ENCODE data around the gene CPNE9. TPM values are rescaled to one million over a fixed set of nuclear protein-coding genes. Genes with fewer than 3 reads are reported as not detected.

CPNE9 gene
- total RNA-seq, 1 donor from 2014 or later = 54.6 TPM

DNA sequence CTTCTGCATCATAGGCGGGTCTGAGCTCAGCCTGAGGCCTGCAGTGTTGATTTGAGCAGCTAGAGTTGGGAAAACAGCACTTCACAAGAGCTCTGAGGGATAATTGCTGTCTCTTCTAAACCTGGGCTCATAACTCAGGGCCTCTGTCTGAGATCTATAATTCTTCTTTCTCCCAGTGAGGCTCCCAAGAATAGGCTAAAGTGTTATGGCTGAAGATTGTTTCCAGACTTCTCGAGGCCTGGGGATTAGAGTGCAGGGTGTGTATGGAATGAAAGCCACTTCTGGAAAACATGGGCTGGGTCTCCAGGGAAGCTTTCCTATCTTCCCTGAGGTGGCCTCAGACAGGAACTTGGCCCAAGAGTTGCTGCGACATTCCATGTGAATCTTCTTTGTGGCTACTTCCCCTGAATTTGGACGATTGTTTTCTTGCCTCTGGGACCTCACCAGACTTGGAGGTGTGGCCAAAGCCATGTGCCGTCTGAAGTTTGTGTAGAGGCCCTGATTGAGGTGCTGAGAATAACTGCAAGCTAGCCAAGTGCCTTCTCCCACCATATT is 27.8 kb upstream of the CPNE9 start:
- H3K4me3 Mint-ChIP-seq (ENCODE audit: unreplicated experiment) = no peak overlapping the region
- H3K27ac Mint-ChIP-seq (ENCODE audit: unreplicated experiment) = no peak overlapping the region
- H3K9me3 Mint-ChIP-seq (ENCODE audit: unreplicated experiment) = no peaks in the 10 kb centered on the region

DNA sequence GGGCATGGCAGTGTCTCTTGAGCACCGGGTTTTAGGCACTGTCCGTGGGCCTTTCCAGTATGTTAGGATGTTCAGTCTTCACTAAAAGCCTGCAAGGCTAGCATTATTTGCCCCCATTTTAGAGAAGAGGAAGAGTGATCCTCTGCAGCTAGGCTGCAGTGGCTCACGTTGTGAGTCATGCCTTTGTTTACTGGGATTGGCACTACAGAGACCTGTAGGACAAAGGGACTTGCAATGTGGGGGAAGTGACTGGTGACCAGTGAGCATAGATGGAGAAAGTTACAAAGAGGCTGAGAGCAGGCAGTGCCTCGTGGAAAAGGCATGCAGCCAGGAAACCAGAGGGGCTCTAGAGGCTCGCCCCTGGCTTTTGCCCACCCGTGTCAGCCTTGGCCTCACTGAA is 26.8 kb upstream of the CPNE9 start:
- TF ChIP-seq, protein P1, sequence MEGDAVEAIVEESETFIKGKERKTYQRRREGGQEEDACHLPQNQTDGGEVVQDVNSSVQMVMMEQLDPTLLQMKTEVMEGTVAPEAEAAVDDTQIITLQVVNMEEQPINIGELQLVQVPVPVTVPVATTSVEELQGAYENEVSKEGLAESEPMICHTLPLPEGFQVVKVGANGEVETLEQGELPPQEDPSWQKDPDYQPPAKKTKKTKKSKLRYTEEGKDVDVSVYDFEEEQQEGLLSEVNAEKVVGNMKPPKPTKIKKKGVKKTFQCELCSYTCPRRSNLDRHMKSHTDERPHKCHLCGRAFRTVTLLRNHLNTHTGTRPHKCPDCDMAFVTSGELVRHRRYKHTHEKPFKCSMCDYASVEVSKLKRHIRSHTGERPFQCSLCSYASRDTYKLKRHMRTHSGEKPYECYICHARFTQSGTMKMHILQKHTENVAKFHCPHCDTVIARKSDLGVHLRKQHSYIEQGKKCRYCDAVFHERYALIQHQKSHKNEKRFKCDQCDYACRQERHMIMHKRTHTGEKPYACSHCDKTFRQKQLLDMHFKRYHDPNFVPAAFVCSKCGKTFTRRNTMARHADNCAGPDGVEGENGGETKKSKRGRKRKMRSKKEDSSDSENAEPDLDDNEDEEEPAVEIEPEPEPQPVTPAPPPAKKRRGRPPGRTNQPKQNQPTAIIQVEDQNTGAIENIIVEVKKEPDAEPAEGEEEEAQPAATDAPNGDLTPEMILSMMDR (IDR thresholded peaks at IDR 0.05; ENCODE audit: partially characterized antibody, unreplicated experiment) = no peak
- no peaks in the 10 kb centered on the region for H3K27me3 Mint-ChIP-seq (ENCODE audit: unreplicated experiment)
- no peak overlapping the region for H3K4me3 Mint-ChIP-seq (ENCODE audit: unreplicated experiment)
- peaks cover 7% of the 10 kb centered on the region for H3K36me3 Mint-ChIP-seq (ENCODE audit: unreplicated experiment)
- H3K9me3 Mint-ChIP-seq (ENCODE audit: unreplicated experiment) = no peaks in the 10 kb centered on the region
- peak overlapping the region; percentile 38 for H3K27ac Mint-ChIP-seq (ENCODE audit: unreplicated experiment)
- no peaks in the 10 kb centered on the region for H3K4me1 Mint-ChIP-seq (ENCODE audit: low read depth, unreplicated experiment)
- DNase-seq = no peak

More for the DNA sequence above, 27.8 kb upstream of the CPNE9 start:
- TF ChIP-seq, protein P1 (IDR thresholded peaks at IDR 0.05; ENCODE audit: partially characterized antibody, unreplicated experiment) = no peak
- H3K36me3 Mint-ChIP-seq (ENCODE audit: unreplicated experiment) = no peaks in the 10 kb centered on the region
- no peak for DNase-seq
- no peaks in the 10 kb centered on the region for H3K27me3 Mint-ChIP-seq (ENCODE audit: unreplicated experiment)
- no peaks in the 10 kb centered on the region for H3K4me1 Mint-ChIP-seq (ENCODE audit: low read depth, unreplicated experiment)

DNA sequence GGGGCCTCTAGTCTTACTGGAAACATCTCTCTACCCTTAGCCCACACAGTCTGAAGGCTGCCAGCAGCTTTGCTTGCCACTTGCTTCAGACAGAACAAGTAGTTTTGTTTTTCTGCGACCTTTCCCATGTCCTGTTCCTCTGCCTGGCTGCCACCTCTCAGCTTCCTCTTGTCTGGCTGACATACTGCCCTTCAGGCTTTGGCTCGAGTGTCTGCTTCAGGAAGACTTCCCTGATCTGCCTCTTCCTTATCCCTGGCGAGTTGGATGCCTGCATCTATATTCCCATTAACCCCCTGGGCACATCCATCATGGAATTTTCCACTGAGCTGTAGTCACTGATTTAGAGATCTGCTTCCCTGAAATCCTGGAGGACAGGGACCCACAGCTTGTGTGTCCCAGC is 25.1 kb upstream of the CPNE9 start:
- no peak overlapping the region for H3K4me3 Mint-ChIP-seq (ENCODE audit: unreplicated experiment)
- no peaks in the 10 kb centered on the region for H3K4me1 Mint-ChIP-seq (ENCODE audit: low read depth, unreplicated experiment)
- H3K36me3 Mint-ChIP-seq (ENCODE audit: unreplicated experiment) = peaks cover 7% of the 10 kb centered on the region
- no peak overlapping the region for H3K27ac Mint-ChIP-seq (ENCODE audit: unreplicated experiment)
- no peaks in the 10 kb centered on the region for H3K27me3 Mint-ChIP-seq (ENCODE audit: unreplicated experiment)
- no peak for DNase-seq
- no peaks in the 10 kb centered on the region for H3K9me3 Mint-ChIP-seq (ENCODE audit: unreplicated experiment)
- TF ChIP-seq, protein P1 (IDR thresholded peaks at IDR 0.05; ENCODE audit: partially characterized antibody, unreplicated experiment) = no peak

DNA sequence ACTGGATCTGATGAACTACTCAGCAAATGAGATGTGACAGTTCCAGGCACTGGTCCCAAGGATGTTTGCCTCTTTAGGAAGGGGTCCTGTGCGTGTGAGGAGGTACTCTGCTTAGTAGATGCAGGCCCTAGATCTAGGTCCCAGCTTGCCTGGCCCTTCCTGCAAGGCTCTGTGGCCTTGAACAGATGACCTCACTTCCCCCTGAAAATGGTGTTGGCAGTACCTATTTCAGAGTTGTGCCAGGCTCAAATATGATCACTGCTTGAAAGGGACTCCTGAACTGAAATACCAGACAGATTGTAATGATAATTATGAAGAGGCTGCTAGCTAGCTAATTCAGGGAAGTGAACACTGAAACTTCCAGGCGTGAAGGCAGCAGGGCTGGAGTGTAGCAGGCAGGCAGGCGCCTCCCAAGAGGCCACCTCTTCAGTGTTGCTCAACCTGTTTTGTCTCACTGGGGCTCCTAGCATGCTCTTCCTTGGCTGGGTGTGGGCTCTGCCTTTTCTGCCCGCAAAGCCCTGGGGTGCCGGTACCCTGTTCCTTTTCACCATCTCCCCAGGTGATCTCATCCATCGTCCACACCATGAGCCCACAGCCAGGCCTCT is 24.1 kb upstream of the CPNE9 start:
- no peak overlapping the region for H3K4me3 Mint-ChIP-seq (ENCODE audit: unreplicated experiment)
- no peak for DNase-seq
- H3K27me3 Mint-ChIP-seq (ENCODE audit: unreplicated experiment) = peaks cover 3% of the 10 kb centered on the region
- H3K4me1 Mint-ChIP-seq (ENCODE audit: low read depth, unreplicated experiment) = no peaks in the 10 kb centered on the region
- TF ChIP-seq, protein P1 (IDR thresholded peaks at IDR 0.05; ENCODE audit: partially characterized antibody, unreplicated experiment) = no peak
- no peak overlapping the region for H3K27ac Mint-ChIP-seq (ENCODE audit: unreplicated experiment)
- H3K36me3 Mint-ChIP-seq (ENCODE audit: unreplicated experiment) = peaks cover 7% of the 10 kb centered on the region
- H3K9me3 Mint-ChIP-seq (ENCODE audit: unreplicated experiment) = no peaks in the 10 kb centered on the region

DNA sequence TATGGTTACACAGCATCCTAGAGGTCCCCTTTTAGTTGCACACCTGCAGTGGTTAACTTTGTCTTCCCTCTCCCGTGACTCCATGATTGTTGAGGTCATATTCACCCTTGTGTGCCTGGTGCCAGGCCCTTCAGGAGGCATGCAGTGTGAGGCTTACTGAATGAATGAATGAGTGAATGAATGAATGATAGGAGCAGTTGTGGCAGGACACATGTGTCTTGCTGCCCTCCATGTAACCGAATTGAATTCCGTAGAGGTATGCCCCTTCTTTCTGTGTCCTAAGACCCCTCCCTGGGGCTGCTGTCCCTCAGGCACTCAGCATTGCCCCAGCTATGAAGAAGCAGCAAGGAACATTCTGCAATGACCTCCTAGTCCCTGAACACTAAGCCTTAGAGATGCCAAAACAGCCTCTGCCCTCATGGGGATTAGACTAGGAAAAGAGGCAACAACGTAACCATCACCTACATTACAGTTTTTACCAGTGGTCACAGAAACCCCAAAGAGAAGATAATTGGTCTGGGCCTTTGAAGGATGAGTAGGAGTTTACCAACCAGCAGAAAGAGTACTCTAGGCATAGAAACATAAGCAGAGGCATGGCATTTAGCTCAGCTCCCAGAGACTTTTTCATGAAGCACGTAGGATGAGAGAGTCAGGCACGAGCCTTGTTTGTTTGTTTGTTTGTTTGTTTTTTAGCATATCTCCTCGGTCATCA is 22.5 kb upstream of the CPNE9 start:
- Mint-ChIP-seq H3K4me1 (ENCODE audit: low read depth, unreplicated experiment) (no peaks in the 10 kb centered on the region), H3K4me3 (ENCODE audit: unreplicated experiment) (no peak overlapping the region), H3K27ac (ENCODE audit: unreplicated experiment) (no peak overlapping the region), H3K36me3 (ENCODE audit: unreplicated experiment) (peaks cover 7% of the 10 kb centered on the region), H3K9me3 (ENCODE audit: unreplicated experiment) (no peaks in the 10 kb centered on the region), H3K27me3 (ENCODE audit: unreplicated experiment) (peaks cover 4% of the 10 kb centered on the region)
- DNase-seq = no peak
- TF ChIP-seq, protein P1 (IDR thresholded peaks at IDR 0.05; ENCODE audit: partially characterized antibody, unreplicated experiment) = no peak

Measured in glutamatergic neuron (in vitro differentiated cells).